Measurements from ENCODE around the gene ZNF777. TPM values are rescaled to one million over a fixed set of nuclear protein-coding genes. Genes with fewer than 3 reads are reported as not detected.

Gene ZNF777
- total RNA-seq, 1 donor, result 7.2 TPM

- no peak overlapping the region for H3K4me3 ChIP-seq (ENCODE audit: low read depth, low read length)
- no peak for DNase-seq (ENCODE audit: low read depth)
- TF ChIP-seq, protein P1, sequence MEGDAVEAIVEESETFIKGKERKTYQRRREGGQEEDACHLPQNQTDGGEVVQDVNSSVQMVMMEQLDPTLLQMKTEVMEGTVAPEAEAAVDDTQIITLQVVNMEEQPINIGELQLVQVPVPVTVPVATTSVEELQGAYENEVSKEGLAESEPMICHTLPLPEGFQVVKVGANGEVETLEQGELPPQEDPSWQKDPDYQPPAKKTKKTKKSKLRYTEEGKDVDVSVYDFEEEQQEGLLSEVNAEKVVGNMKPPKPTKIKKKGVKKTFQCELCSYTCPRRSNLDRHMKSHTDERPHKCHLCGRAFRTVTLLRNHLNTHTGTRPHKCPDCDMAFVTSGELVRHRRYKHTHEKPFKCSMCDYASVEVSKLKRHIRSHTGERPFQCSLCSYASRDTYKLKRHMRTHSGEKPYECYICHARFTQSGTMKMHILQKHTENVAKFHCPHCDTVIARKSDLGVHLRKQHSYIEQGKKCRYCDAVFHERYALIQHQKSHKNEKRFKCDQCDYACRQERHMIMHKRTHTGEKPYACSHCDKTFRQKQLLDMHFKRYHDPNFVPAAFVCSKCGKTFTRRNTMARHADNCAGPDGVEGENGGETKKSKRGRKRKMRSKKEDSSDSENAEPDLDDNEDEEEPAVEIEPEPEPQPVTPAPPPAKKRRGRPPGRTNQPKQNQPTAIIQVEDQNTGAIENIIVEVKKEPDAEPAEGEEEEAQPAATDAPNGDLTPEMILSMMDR (IDR thresholded peaks at IDR 0.05; ENCODE audit: insufficient read depth, low read length), result no peak
Measured at GRCh38 chr7:149430192-149430591, 30.7 kb downstream of the ZNF777 start.

- DNase-seq (ENCODE audit: low read depth), result no peak
- no peak overlapping the region for H3K4me3 ChIP-seq (ENCODE audit: low read depth, low read length)
- TF ChIP-seq, protein P1 (IDR thresholded peaks at IDR 0.05; ENCODE audit: insufficient read depth, low read length), result no peak
Measured at GRCh38 chr7:149427893-149428292, 33.0 kb downstream of the ZNF777 start.

- DNase-seq (ENCODE audit: low read depth), result no peak
- H3K4me3 ChIP-seq (ENCODE audit: low read depth, low read length), result no peak overlapping the region
- TF ChIP-seq, protein P1 (IDR thresholded peaks at IDR 0.05; ENCODE audit: insufficient read depth, low read length), result no peak
Measured at GRCh38 chr7:149427096-149427680, 33.7 kb downstream of the ZNF777 start.

- TF ChIP-seq, protein P1 (IDR thresholded peaks at IDR 0.05; ENCODE audit: insufficient read depth, low read length), result no peak
- H3K4me3 ChIP-seq (ENCODE audit: low read depth, low read length), result no peak overlapping the region
- DNase-seq (ENCODE audit: low read depth), result peak; percentile 3
Measured at GRCh38 chr7:149423449-149424110, 37.3 kb downstream of the ZNF777 start.

DNA sequence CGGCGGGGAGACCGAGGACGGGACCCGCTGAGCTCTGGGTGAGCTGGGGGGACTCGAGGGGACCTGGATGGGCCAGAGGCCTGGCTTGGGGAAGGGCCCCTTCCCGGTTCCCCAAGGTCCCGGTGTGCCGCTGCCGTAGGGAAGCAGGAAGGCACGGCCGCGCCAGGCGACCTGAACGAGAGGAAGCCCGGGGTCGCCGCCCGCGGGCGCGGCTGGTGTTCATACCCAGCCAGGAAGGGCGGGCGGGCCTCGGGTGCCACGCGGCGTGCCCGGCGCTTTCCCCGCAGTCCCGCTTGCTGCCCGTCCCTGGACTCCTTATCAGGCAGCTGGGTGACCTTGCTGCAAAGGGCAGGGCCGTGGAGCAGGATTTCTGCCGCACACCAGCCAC, 38.0 kb downstream of the ZNF777 start:
- DNase-seq (ENCODE audit: low read depth), result no peak
- H3K4me3 ChIP-seq (ENCODE audit: low read depth, low read length), result no peak overlapping the region
- TF ChIP-seq, protein P1 (IDR thresholded peaks at IDR 0.05; ENCODE audit: insufficient read depth, low read length), result no peak

GRCh38 chr7:149422162-149422913, 38.5 kb downstream of the ZNF777 start:
- TF ChIP-seq, protein P1 (IDR thresholded peaks at IDR 0.05; ENCODE audit: insufficient read depth, low read length), result peak; percentile 49
- peak; percentile 42 for DNase-seq (ENCODE audit: low read depth)
- H3K4me3 ChIP-seq (ENCODE audit: low read depth, low read length), result peak overlapping the region; percentile 48
